ENCODE results near the gene FGR.

Gene FGR

GRCh38 chr1:27585684-27586083 lies 49.3 kb downstream of the FGR start:
- DNase-seq: no peak

GRCh38 chr1:27584453-27584852 lies 50.5 kb downstream of the FGR start:
- no peak for DNase-seq

GRCh38 chr1:27583479-27583878 lies 51.5 kb downstream of the FGR start:
- no peak for DNase-seq

GRCh38 chr1:27581823-27582243 lies 53.2 kb downstream of the FGR start:
- no peak for DNase-seq

- DNase-seq: no peak
These were observed 57.3 kb downstream of the FGR start for GRCh38 chr1:27577504-27578188.

- no peak for DNase-seq
These were observed 58.2 kb downstream of the FGR start for GRCh38 chr1:27576806-27577227.

GRCh38 chr1:27575840-27576331 lies 59.1 kb downstream of the FGR start:
- DNase-seq: no peak

- peak; percentile 90 for DNase-seq
These were observed 59.8 kb downstream of the FGR start for GRCh38 chr1:27574871-27575831.

- peak; percentile 44 for DNase-seq
These were observed 60.8 kb downstream of the FGR start for GRCh38 chr1:27574001-27574781.

- peak; percentile 91 for DNase-seq
These were observed 62.1 kb downstream of the FGR start for GRCh38 chr1:27572679-27573426.

- DNase-seq: no peak
These were observed 62.8 kb downstream of the FGR start for GRCh38 chr1:27572019-27572678.

- DNase-seq: no peak
These were observed 63.5 kb downstream of the FGR start for GRCh38 chr1:27571439-27572018.

- DNase-seq: no peak
These were observed 64.2 kb downstream of the FGR start for GRCh38 chr1:27570784-27571183.

- DNase-seq: no peak
These were observed 64.6 kb downstream of the FGR start for GRCh38 chr1:27570356-27570755.

GRCh38 chr1:27569506-27570291 lies 65.3 kb downstream of the FGR start:
- DNase-seq: no peak

- no peak for DNase-seq
These were observed 65.9 kb downstream of the FGR start for GRCh38 chr1:27569088-27569460.

- DNase-seq: peak; percentile 90
These were observed 66.5 kb downstream of the FGR start for GRCh38 chr1:27568300-27569087.

GRCh38 chr1:27567971-27568299 lies 67.0 kb downstream of the FGR start:
- DNase-seq: no peak

GRCh38 chr1:27567146-27567526 lies 67.8 kb downstream of the FGR start:
- no peak for DNase-seq
